Fibroblast of skin of left quadriceps (primary cell): ENCODE data around the gene PRKCD.
"Not testable (repeated sequence)": the region's sequence is repeated elsewhere in the genome, so short reads cannot be mapped to it uniquely, and the experiment has no call there.

ENCODE experiments used
- DNase-seq, 2 experiments: peaks; one replicate each; pipeline ENCODE4 v3.0.0-alpha.2; 2013; ENCODE audit warnings: low read depth in 2 of 2

The PRKCD gene

GRCh38 chr3:53139906-53140846 lies 20.8 kb upstream of the PRKCD start:
- DNase-seq, result no peak

GRCh38 chr3:53140847-53141845 lies 19.9 kb upstream of the PRKCD start:
- peak; percentile 27 to 32 for DNase-seq

GRCh38 chr3:53142986-53143385 lies 18.0 kb upstream of the PRKCD start:
- no peak for DNase-seq

GRCh38 chr3:53144446-53144845 lies 16.6 kb upstream of the PRKCD start:
- no peak for DNase-seq

GRCh38 chr3:53144862-53145712 lies 15.9 kb upstream of the PRKCD start:
- no peak for DNase-seq

- no peak for DNase-seq
Measured at GRCh38 chr3:53145713-53146080, 15.3 kb upstream of the PRKCD start.

- DNase-seq, result no peak
Measured at GRCh38 chr3:53146319-53146891, 14.6 kb upstream of the PRKCD start.

- DNase-seq, result no peak
Measured at GRCh38 chr3:53147151-53147902, 13.7 kb upstream of the PRKCD start.

- DNase-seq, result no peak
Measured at GRCh38 chr3:53147903-53148400, 13.1 kb upstream of the PRKCD start.

- DNase-seq, result no peak
Measured at GRCh38 chr3:53149006-53149690, 11.9 kb upstream of the PRKCD start.

GRCh38 chr3:53149699-53150098 lies 11.3 kb upstream of the PRKCD start:
- DNase-seq, result no peak

- no peak for DNase-seq
Measured at GRCh38 chr3:53150247-53151085, 10.5 kb upstream of the PRKCD start.

GRCh38 chr3:53151086-53151438 lies 9.9 kb upstream of the PRKCD start:
- not testable (repeated sequence) for DNase-seq

- no peak for DNase-seq
Measured at GRCh38 chr3:53151465-53151864, 9.5 kb upstream of the PRKCD start.

- DNase-seq, result no peak
Measured at GRCh38 chr3:53151870-53152660, 8.9 kb upstream of the PRKCD start.

- DNase-seq, result no peak
Measured at GRCh38 chr3:53153264-53153823, 7.7 kb upstream of the PRKCD start.

GRCh38 chr3:53153980-53154379 lies 7.0 kb upstream of the PRKCD start:
- no peak for DNase-seq

- no peak for DNase-seq
Measured at GRCh38 chr3:53154881-53155285, 6.1 kb upstream of the PRKCD start.
